Measurements from ENCODE around the gene GPRC5C. TPM values are rescaled to one million over a fixed set of nuclear protein-coding genes. Genes with fewer than 3 reads are reported as not detected.

Gene GPRC5C
- total and polyA plus RNA-seq, 9 of the 15 experiments (the other 6 are each of a cell fraction or from before 2014, with no cell fraction given) = 0.28 to 9.0 (median 4.1) TPM

- no peak for TF ChIP-seq BMI1 (IDR thresholded peaks at IDR 0.05; ENCODE audit: low read length)
- no peak for TF ChIP-seq RBM34 (IDR thresholded peaks at IDR 0.05; ENCODE audit: borderline replicate concordance, insufficient read depth, low read length)
- no peak for TF ChIP-seq GTF2A2 (tag; IDR thresholded peaks at IDR 0.05)
- no peak for TF ChIP-seq ZNF639 (CRISPR knock-in tag; conservative IDR thresholded peaks at IDR 0.05 in 1 of 2, IDR thresholded peaks at IDR 0.05 in 1 of 2)
- no peak for TF ChIP-seq ZBTB8A (IDR thresholded peaks at IDR 0.05; ENCODE audit: partially characterized antibody)
- no peak for TF ChIP-seq STAT5A (IDR thresholded peaks at IDR 0.05; ENCODE audit: borderline replicate concordance, low read length)
- TF ChIP-seq XRCC5 (IDR thresholded peaks at IDR 0.05; ENCODE audit: low read depth, low read length) = no peak
- TF ChIP-seq ZC3H11A (IDR thresholded peaks at IDR 0.05; ENCODE audit: low read depth, low read length) = no peak
- TF ChIP-seq CREB1 (IDR thresholded peaks at IDR 0.05) = no peak
- TF ChIP-seq CREB1 (CRISPR knock-in tag; IDR thresholded peaks at IDR 0.05) = no peak
- no peak for TF ChIP-seq KDM4B (IDR thresholded peaks at IDR 0.05; ENCODE audit: borderline replicate concordance in 2 of 2, low read depth in 1 of 2)
- 0 out of 2 replicates have a peak, but pooled peaks have one; percentile 27 for TF ChIP-seq THRB (CRISPR knock-in tag; conservative IDR thresholded peaks at IDR 0.05)
- no peak for TF ChIP-seq CHD2 (IDR thresholded peaks at IDR 0.05; ENCODE audit: low read depth, low read length)
- TF ChIP-seq TFAP4 (CRISPR knock-in tag; IDR thresholded peaks at IDR 0.05; ENCODE audit: borderline replicate concordance) = no peak
- TF ChIP-seq FUS (optimal IDR thresholded peaks at IDR 0.05; ENCODE audit: low read depth, low read length) = no peak
- TF ChIP-seq DDX20 (tag; IDR thresholded peaks at IDR 0.05; ENCODE audit: low read depth) = no peak
- TF ChIP-seq SOX6 (IDR thresholded peaks at IDR 0.05) = no peak
- no peak for TF ChIP-seq HMGN3 (IDR thresholded peaks at IDR 0.05; ENCODE audit: borderline replicate concordance, extremely low read depth, insufficient read length, low read depth, low read length)
- no peak for TF ChIP-seq MTA3 (IDR thresholded peaks at IDR 0.05; ENCODE audit: borderline replicate concordance)
- no peak for TF ChIP-seq THAP7 (CRISPR knock-in tag; IDR thresholded peaks at IDR 0.05)
- no peak for TF ChIP-seq ELK3 (CRISPR knock-in tag; IDR thresholded peaks at IDR 0.05)
- TF ChIP-seq ELF4 (CRISPR knock-in tag; IDR thresholded peaks at IDR 0.05) = peak; percentile 11; the same call in 1 of the 2 replicates
- TF ChIP-seq NRF1 (conservative IDR thresholded peaks at IDR 0.05 in 1 of 2, IDR thresholded peaks at IDR 0.05 in 1 of 2) = no peak
Observed at GRCh38 chr17:74389937-74390679, 41.8 kb upstream of the GPRC5C start (continued).
